GM21367 (cell line): ENCODE measurements around the gene TUFT1.
"Not testable (repeated sequence)": the region's sequence is repeated elsewhere in the genome, so short reads cannot be mapped to it uniquely, and the experiment has no call there.

ENCODE experiments used
- ATAC-seq: cut with Tn5 transposase; IDR thresholded peaks from one replicate; pipeline ENCODE4 v1.9.1; 2021; ENCODE audit not compliant: unreplicated experiment

The TUFT1 gene

DNA sequence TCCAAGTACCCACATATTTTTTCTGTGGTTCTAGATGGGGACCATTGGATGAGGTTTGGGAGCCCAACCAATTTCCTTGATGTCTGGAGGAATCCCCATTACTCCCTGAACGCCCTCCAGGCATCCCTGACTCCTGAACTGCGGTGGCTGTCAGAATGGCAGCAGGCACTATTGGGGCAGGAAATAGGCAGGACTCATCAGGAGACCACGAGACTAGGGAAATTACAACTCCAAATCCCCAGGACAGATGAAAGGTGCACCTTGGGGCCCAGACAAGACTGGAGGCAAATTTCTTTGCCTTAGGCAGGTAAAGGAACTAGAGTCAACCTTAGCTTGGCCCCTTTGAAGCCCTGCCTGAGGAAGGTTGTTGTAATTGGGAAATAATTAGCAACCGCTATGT is 27.8 kb upstream of the TUFT1 start:
- no peak for ATAC-seq

GRCh38 chr1:151512801-151513625 is 27.1 kb upstream of the TUFT1 start:
- ATAC-seq, result no peak

DNA sequence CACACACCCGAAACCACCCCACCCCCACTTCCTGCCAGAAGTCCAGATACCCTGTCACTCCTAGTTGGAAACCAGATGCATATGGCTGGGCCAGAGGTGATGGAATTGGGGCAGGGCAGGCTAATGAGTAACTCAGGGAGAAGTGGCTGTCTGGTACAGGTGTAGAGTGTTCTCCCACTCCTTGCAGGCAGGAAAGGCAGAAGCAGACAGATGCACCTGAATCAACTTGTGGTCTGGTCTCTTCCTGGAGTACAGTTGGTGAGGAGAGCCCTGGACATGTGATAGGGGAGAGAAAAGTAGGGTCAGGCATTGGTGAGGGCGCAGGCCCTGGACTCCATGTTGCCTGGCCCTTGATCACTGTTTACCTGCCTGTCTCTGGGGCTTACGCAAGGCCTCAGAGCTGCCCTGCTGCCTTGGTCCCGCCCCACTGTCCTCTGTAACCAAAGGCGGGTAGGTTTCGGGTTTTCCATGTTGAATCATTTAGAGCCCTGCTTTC is 26.4 kb upstream of the TUFT1 start:
- ATAC-seq, result no peak

- no peak for ATAC-seq
These were observed 25.7 kb upstream of the TUFT1 start for GRCh38 chr1:151514366-151514765.

DNA sequence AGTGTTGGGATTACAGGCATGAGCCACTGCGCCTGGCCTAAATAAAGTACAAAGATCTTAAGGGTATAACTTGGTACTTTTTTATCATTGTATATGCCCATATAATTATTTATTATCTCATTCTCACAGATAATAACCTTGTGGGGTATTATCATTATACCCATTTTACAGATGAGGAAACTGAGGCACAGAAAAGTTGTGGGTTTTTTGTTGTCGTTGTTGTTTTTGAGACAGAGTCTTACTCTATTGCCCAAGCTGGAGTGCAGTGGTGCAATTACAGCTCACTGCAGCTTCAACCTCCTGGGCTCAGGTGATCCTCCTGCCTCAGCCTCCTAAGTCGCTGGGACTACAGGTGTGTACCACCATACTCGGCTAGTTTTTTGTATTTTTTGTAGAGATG is 24.8 kb upstream of the TUFT1 start:
- no peak for ATAC-seq

DNA sequence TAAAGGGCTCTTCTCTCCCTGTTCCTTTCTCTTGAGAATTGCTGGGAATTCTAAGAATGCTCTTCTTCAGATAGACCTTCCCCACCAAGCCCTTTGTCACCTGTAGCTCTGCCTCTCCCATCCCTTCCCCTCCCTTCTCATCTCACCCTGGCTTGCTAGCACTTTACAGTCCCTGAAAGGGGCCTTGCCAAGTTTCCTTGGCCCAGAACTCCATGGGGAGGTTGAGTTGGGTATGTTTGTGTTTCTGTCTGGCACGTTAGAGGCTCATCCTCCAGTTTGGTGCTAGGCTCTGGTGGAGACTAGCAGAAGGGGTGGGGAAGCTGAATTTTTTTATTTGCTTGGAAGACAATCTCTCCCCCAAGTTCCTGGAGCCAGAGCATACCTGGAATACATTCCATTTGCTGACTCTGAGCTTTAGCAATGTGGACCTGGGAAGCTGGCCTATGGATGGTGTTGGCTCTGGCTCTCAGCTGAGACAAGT is 24.0 kb upstream of the TUFT1 start:
- no peak for ATAC-seq

GRCh38 chr1:151518431-151518830 is 21.7 kb upstream of the TUFT1 start:
- no peak for ATAC-seq

- no peak for ATAC-seq
These were observed 21.2 kb upstream of the TUFT1 start for GRCh38 chr1:151518936-151519335.

GRCh38 chr1:151519667-151520066 is 20.4 kb upstream of the TUFT1 start:
- ATAC-seq, result no peak

DNA sequence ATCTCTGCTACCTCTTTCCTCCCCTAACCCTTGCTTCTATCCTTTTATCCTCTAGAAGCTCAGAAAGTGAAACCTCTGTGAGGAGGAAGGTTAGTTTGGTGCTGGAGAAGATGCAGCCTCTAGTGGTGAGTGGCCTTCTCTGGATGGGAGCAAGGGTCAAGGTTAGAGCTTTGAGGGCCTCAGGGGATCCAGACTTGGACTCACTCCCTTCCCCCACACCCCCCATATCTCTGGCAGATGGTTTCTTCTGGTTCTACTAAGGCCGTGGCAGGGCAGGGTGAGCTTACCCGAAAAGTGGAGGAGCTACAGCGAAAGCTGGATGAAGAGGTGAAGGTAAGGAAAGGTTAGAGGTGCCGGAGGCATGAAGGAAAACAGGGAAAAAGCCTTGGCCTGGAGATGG is 19.8 kb upstream of the TUFT1 start:
- ATAC-seq, result no peak

GRCh38 chr1:151522427-151522826 is 17.7 kb upstream of the TUFT1 start:
- ATAC-seq, result not testable (repeated sequence)

DNA sequence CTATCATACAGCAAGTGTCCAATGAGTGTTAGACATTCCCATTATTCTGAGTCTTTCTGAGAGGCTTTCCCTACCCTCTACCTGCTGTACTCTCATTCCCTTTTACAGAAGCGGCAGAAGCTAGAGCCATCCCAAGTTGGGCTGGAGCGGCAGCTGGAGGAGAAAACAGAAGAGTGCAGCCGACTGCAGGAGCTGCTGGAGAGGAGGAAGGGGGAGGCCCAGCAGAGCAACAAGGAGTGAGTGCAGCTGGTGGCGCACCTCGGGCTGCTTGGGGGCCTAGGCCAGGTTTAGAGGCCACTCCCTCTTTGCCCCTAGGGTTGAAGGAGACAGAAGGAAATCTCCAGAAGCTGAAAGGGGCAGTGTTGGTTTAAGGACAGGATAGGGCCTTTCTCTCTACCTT is 16.8 kb upstream of the TUFT1 start:
- no peak for ATAC-seq

DNA sequence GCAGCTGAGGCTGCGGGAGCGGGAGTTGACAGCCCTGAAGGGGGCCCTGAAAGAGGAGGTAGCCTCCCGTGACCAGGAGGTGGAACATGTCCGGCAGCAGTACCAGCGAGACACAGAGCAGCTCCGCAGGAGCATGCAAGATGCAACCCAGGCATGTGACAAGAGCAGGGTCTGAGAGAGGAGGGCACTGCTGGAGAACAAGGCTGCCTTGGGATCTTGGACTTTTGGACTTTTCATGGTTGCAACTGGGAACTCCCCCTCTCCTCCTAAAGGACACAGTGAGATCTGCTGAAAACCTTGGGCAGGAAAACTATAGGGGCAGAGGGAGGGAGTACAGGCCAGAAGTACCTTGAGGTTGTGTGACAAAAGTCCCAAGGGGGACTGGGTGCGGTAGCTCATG is 15.4 kb upstream of the TUFT1 start:
- no peak for ATAC-seq

GRCh38 chr1:151526735-151527525 is 13.2 kb upstream of the TUFT1 start:
- no peak for ATAC-seq

DNA sequence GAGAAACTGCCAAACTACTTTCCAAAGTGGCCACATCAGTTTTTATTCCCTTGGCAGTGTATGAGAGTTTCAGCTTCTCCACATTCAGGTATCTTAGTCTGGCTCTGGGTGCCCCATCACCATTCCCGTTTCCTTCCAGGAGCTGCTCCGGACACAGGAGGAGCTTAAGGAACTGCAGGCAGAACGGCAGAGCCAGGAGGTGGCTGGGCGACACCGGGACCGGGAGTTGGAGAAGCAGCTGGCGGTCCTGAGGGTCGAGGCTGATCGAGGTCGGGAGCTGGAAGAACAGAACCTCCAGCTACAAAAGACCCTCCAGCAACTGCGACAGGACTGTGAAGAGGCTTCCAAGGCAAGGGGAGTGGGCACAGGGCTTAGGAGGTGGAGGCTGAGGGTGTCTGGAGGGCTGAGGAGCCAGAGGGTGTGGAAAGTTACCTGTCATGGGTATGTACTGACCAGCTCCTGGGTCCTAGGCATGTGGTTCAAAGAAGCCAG is 10.9 kb upstream of the TUFT1 start:
- ATAC-seq, result no peak

DNA sequence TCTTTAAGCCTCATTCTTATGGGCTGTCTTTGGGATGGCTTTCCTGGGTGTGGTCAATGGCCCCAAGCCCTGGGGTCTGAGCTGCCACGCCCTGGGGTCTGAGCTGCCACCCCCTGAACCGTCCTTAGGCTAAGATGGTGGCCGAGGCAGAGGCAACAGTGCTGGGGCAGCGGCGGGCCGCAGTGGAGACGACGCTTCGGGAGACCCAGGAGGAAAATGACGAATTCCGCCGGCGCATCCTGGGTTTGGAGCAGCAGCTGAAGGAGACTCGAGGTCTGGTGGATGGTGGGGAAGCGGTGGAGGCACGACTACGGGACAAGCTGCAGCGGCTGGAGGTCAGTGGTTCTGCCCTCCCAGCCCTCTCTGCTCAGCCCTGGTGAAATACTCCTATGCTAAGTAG is 10.3 kb upstream of the TUFT1 start:
- ATAC-seq, result no peak

- ATAC-seq, result no peak
These were observed 9.6 kb upstream of the TUFT1 start for GRCh38 chr1:151530461-151530860.

DNA sequence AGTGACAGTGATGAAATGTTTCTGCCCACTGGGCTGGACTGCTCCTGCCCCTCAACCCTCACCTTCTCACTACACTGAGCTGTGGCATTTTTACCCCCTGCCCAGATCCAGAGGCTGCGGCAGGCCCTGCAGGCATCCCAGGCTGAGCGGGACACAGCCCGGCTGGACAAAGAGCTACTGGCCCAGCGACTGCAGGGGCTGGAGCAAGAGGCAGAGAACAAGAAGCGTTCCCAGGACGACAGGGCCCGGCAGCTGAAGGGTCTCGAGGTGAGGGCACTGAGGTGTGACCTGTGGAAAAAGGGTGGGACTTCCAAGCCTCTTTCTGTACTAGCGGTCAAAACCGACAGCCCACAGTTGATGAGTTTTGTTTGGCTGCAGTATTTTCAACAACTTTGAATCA is 6.2 kb upstream of the TUFT1 start:
- ATAC-seq, result no peak

DNA sequence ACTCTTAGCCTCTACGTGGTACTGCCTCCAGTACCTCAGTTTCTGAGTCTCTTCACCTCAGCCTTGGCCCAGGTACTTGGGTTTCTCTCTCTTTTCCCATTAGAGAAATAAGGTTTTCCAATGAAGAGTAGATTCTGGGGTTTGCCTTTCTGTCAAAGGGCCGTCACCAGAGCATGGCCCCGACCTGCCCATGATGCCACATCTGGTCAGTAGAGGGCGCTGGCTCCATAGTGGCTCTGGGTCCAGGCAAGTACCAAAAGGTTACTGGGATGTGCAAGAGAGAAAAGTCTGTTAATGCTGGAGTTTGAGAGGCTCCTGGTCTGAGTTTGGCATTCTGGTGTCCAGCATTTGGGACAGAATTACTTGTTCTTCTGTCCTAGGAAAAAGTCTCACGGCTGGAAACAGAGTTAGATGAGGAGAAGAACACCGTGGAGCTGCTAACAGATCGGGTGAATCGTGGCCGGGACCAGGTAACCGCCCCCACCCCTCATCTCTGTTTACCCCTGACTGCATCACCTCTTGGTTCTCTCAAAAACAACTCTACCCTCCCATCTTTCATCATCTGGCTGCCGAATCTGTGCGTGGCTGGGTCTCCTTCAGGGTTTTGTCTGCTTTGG is 5.3 kb upstream of the TUFT1 start:
- ATAC-seq, result no peak

- ATAC-seq, result no peak
These were observed 4.5 kb upstream of the TUFT1 start for GRCh38 chr1:151535326-151536271.
